Middle frontal gyrus (tissue), 1 donor: ENCODE results near the gene NHS.

Experiments used
- DNase-seq: peaks from one replicate; pipeline ENCODE4 v3.0.0-alpha.2; 2015; ENCODE audit warnings: low spot score; ENCODE audit errors: extremely low spot score

The NHS gene

DNA sequence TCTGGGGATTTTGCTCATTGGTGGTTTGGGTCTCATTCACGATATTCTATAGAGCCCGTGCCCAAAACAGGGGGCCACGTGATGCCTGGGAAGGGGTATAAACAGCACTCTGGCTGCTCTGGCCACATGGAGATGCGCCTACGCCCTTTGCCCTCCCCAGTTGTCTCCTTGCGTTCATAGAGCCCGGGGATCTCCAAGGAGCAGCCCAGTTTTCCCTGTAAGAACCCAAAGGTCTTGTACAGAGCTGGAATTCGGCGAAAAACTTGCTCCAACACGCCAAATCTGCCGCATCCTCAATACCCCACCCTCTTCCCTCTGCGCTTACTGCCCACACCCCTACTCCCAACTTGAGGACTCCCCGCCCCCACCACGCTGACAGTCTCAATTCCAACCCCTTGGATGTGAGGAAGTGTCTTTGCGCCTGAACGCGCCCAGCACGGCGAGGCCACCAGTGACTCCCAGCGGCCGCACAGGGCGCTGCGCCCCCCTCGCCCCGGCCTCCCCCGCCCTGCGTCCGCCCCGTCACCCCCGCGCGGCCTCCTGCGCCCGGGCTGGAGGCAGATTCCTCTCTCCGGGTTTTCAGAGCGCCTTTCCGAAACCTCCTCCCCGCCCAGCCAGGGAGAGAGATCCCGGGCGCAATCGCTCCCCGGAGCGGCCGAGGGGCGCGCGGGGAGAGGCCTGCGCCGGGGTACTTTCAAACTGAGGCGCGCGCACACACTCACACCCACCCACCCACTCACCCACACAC is at the start of gene NHS:
TSS of gene NHS (plus strand) at position 582 of the 748 bp plus-strand sequence. CDS start 558 bp downstream, outside the sequence.
- DNase-seq: no peak

DNA sequence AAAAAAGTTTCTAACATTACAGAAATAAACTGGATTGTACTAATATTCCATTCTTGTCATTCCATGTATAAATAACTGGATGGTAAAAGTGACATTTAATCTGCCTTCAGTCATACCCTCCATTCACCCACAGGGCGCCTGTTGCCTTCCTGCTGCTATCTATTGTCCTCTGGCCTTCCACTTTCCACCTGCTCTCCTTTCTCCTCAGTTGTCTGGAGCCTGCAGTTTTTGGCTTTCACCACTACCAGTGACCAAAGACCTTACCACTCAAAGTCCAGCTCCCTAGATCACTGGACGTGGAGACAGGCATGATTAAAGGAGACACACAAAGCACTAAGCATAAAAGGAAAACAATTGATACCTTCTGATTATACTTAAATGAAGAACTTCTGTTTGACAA is 46.2 kb upstream of the NHS start:
- DNase-seq: no peak

DNA sequence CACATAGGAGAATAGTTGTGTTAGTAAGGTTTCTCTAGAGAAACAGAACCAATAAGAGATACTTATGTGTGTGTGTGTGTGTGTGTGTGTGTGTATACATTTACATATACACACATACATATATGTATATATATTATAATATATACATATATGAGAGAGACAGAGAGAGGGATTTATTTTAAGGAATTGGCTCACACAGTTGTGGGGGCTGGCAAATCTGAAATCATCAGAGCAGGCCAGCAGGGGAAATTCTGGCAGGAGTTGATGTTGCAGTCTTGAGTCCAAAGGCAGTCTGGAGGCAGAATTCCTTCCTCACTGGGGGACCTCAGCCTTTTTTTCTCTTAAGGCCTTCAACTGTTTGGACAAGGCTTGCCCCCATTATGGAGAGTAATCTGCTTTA is 38.6 kb upstream of the NHS start:
- DNase-seq: no peak

DNA sequence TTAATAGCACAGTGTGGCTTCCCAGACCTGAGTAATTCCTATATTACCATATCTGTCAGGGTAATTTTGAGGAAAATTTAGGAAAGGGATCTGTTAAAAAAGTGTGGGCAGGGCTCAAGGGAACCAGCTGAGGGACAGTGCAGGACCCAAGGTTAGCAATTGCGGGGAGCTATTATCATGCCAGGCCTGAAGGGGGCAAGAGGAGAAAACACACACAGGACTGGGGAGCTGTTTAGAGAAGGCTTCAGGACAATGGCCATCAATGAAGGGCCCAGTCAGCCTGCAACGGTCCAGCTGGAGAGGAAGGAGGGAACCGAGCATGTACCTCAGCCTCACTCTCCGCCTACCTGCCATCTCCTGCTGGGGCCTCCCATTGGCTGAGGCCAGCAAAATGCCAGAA is 19.0 kb upstream of the NHS start:
- no peak for DNase-seq

DNA sequence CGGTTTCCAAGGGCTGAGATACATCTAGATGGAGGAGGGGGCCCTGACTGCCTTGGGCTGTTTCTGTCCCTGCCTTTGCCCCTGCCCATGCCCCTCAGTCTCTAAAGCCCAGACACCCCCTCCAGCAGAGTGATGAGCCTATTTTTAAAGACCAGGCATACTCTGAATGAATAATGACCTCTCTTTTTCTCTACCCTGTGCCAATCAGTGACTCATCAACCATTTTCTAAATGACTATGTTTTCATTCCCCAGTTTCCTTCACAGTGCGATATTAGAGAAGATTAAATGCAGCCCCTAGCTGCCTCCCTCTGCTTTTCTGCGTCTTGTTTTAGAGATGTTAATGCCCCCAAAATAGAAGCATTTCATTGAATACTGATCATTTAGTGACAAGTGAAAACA is 15.5 kb upstream of the NHS start:
- no peak for DNase-seq

DNA sequence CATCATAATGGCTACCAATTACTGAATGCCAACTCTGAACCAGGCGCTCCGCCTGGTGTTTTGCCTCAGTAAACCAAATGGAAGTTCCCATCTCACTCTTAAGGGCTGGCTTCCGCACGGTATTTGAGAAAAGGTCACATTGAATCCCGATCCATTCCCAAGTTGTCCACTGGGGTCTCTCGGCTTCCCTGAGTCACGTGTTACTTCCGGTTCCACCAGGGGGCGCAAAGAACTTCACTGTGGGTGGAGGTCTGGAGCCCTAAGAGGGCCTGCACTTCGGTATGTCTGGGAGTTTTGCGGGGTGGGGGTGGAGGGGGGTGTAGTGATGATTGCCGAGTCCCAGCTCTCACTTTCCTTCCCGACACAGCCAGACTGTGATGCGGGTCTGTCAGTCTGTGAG is 13.4 kb upstream of the NHS start:
- no peak for DNase-seq

DNA sequence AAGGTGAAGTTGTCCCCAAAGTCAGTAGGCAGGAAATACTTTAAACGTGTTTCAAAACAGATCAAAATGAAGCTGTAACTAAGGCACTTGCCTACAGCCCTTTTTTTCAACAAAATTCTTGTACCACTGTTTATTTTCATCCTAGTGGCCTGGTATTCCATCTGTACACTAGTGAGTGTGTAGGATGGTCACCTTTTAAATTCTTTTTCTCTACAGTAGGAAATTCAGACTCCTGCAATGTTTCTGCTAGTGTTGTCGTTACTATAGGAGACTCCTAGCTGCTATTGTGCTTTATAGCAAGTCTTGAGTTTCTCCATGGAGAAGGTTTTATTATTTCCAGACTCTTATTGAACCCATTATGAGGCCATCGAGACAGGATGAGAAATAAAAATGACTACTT is 7.0 kb upstream of the NHS start:
- DNase-seq: no peak

DNA sequence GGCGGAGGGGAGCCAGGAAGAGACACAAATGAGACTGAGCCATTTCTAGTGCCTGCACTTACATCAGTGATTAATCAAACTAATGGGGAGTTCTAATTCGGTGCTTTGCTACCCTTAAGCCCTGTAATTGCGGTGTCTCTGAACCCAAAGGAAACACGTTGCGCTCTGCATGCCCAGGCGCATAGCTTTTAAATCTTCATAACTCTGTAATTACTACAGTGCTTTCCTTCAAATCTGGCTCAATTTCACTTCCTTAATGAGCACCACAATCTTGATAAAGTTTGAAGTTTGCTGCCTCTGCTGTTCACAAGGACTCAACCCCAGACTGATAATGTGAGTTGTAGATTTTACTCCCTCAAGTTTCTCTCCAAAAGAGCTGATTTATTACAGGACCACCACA is 5.7 kb upstream of the NHS start:
- no peak for DNase-seq

DNA sequence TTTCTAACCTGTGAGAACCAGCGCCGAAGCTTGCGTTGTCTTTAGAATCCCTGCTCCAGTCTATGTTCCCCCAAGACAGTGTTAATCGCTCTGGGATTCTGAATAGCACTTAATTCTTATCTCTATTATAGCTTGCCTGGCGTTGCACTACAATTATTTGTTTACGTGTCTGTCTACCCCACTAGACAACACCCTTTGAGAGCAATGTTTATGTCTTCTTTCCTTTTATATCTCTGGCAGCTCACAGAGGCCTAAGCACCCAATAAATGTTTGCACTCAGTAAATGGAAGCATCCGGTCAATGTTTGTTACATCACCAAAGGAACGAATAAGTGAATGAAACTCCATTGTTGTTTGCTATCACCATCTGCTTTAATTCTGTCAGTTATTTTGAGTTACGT is 4.8 kb upstream of the NHS start:
- DNase-seq: no peak

DNA sequence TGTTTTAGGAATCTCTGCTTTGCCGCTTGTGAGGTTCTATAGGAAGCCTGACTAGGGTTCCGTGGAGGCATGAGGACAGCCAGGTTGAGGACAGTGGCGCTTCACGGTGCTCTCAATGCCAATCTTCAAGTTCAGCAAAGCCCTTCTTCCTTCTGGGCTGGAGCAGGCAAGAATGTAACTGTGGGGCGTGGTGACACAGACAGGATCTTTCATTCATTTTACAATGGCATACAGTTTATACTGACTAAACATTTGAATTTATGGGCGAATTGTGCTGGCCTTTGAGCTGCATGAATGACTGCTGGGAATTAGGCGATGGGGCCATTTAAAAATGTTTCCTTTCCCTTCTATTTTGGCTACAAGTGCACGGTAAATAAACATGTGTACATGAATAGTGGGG is 2.9 kb upstream of the NHS start:
- no peak for DNase-seq

DNA sequence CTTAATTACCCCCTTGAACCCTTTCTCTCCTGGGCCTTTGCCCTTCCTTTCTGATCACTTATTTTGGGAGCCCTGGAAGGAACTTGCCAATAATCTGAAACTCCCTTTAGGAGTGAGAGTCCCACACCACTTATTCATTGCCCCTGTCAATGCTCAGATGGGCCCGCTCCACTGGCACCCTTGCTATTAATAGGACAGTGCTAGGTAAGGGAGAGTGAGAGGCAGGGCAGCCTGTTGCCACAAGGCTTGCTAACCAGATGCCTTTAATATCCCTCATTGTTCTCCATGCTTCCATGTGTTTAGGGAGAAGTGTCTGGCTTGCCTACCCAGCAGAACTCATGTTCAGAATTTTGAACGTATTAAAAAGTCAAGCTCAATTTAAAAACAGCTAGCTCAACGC is 1.7 kb upstream of the NHS start:
- no peak for DNase-seq

DNA sequence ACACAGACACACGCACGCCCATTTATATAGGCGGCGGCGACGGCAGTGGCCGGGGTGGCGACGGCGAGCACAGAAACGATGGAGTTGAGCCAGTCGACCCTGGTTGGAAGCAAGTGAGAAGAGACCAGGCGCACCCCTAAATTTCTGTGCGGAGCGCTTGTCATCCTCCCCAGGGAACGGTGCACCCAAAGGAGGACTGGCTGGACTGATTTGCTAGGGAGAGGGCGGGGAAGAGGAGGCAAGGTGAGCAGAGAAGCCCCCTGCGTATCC is 302 bp downstream of the NHS start:
- no peak for DNase-seq

DNA sequence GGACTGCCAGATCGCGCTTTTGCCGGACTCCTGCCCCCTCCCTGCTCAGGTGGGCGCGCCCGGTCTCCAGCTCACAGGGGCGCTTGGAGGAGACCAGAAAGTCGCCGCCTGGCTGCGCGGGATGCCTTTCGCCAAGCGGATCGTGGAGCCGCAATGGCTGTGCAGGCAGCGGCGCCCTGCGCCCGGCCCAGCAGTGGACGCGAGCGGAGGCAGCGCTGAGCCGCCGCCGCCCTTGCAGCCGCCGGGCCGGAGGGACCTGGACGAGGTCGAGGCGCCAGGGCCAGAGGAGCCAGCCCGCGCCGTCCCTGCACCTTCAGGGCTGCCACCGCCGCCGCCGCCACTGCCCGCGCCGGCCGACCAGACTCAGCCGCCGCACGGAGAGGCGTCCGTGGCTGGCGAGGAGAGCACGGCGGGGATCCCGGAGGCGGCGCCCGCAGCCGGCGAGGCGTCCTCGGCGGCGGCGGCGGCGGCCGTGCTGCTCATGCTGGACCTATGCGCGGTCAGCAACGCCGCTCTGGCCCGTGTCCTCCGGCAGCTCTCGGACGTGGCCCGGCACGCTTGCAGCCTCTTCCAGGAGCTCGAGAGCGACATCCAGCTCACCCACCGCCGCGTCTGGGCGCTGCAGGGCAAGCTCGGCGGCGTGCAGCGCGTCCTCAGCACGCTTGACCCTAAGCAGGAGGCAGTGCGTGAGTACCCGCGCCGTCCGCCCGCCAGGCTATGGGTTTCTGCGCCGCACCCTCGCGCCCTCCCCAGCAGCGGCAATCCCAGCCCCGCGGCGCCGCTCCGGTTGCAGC is 834 bp downstream of the NHS start:
- no peak for DNase-seq

DNA sequence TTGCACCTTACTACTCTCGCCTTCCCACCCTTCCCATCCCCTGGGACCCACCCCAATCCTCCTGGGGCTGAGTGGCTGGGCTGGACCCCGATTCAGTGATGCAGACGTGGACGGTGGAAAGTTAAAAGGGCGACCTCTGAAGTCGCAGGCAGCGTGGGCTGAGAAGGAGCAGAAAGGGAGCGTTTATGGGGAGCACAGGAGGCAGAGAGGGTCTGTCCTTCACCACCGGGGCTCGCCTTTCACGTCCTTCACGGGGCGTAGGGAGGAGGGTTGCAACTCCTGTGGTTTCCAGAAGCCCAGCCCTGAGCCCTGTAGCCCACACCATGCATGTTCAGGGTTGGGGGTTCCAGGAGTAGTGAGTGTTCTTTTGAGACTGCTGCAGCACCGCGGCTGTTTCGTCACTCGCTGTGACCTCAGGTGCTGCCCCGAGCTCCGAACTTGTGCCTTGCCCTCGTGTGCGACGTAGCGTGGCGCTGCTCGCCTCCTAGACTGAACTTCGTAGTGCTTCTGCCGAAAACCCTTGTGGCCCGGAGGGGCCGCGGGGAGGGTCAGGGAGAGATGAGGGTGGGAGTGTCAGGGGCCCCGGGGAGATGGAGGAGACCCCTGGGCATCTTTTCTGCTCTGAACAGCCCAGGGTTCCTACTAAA is 1.6 kb downstream of the NHS start:
- DNase-seq: no peak

DNA sequence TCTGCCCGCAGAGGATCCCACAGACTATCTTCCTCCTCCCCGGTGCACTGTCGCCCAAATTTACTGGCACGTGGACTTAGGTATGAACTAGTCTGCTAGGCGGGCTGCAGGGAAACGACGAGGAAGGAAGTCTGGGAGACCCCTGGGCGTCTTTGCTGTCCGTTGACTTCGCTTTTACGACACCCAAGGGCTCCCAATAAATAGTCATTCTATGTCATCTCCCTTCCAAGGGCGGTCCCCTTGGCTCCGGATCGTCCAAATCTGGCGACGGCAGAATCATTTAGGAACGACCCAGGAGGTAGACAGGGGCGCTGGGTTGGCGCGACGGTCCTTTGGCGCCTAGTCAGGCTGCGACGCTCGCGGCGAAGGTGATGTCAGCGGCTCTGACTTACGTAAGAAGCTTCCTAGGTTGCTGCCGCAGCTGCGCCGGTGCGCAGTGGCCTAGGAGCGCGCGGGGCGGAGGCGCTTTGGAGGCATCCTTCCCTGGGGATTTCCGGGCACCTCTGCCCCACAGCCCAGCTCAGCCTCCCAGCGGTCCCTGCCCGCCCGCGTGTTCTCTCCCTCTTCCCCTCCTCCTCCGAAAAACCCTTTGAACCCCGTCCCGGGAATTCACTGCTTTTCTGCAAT is 2.2 kb downstream of the NHS start:
- DNase-seq: no peak

DNA sequence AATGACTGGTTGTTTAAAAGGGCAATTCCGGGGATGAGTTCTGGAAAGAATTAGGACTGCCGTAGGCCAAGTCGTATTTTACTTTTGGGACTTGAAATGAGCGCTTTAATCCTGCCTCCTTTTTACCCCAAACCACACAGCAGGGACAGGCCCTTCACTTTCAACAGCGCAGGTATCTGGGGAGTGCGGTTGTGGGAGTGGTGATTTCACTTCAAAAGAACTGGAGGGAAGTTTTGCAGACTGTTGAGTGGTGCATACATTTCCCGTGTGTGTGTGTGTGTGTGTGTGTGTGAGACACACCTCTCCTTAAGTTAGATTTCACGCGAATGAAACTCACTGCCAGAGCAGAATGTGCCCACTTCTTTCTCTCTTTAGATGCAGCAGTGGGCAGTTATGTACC is 2.8 kb downstream of the NHS start:
- no peak for DNase-seq

DNA sequence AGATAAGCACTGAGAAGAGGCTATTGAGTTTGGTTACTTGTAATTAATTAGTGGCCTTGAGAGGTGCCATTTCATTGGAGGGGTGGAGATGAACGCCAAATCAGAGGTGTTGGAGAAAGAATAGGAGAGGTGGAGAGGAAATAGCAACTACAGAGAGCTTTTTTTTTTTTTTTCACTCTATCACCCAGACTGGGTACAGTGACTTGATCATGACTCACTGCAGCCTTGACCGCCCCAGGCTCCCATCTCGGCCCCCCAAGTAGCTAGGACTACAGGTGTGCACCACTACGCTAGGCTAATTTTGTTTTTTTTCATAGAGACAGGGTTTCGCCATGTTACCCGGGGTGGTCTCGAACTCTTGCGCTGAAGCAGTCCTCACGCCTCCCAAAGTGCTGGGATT is 5.2 kb downstream of the NHS start:
- no peak for DNase-seq

DNA sequence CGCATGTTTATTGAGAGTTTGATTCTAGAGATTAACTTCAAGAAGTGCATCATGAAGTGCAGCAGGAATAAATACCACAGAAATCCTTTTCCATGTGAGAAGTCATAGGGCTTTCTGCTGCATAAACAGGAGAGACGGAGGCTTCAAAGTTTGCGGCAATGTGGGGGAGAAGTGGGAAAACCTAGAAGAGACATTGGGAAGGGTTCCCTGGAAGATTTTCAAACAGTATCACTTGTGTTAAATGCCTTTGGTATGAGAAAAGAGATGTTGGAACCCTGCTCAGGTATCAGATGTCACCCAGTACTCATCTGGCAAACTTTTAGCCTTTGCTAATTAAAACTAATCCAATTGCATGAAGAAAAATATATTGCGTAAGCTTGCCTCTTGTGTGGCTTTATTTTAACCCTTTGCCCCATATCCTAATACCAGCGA is 15.4 kb downstream of the NHS start:
- DNase-seq: no peak

DNA sequence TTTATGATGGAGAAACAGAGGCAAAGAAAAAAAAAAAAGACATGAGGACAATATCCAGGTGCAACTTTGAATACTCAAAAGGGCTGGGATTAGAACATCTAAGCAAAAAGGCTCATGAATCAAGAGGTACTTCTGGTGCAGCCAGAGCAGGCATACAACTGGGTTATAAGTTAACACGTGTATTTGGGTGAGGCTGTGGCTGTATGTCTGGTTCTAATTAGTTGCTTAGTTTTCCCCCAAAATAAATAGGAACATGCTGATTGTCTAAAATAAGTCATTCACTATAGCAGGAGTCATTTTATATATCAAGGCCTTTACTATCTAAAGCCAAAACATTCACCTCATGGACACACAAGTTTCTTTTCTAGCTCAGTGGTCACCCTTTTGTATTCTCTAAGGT is 20.2 kb downstream of the NHS start:
- no peak for DNase-seq

DNA sequence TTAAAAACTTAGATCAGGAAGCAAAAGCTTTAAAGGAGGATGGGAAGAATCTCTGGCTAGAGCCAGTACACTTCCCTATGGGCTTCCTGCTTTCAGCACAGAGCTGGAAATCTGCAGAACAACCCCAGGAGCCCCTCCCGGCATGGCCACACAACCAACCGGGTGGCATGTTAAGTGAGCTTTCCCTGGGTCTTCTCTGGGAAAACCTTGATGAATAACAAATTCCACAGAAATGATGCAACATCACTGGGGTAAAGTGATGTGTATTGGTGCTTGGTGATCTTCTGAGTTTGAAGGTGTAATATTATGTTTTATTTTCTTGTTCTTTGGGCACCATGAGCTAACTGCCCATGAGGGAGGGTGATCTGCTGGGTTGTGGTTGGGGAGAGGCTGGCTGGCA is 22.1 kb downstream of the NHS start:
- no peak for DNase-seq

DNA sequence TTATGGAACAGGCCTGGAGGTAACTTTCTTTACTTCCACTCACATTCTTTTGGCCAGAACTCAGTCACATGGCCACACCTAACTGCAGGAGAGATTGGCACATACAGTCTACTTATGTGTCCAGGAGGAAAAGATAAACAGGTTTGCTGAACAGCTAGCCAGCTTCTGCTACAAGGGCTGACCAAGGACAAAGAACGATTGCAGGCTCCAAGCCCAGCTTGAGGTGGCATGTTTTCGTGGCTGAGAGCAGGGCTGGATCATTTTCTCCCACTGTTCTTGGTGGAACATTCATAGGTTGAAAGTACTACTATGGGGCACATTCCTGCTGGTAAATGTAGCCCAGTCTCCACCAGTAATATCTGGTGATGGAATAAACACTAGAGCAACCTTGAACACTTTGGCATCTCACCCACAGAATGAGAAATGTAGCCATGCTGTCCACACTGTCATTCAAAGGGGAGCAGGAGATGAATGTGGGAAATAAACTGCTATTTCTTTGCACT is 28.2 kb downstream of the NHS start:
- no peak for DNase-seq

DNA sequence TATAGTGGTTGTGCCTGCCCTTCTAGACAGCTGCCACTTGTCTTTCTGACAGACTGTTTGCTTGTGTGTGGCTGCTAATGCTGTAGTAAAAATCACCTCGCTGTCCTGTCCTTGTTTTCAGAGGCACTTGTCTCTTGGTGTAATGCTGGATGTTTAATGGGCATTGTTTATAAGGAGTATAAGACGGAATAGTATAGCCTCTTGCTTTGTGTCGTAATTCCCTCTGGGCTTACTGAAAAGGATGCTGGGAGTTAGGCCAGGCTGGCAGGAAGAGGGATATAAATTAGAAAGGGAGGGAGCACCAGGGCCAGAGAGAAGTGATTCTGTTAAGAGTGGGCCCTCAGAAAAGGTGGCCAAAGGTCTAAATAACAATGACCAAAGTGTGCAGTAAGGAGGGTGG is 29.0 kb downstream of the NHS start:
- DNase-seq: no peak
